AG04450 (cell line): ENCODE results near the gene BABAM2. TPM values are rescaled to one million over a fixed set of nuclear protein-coding genes. Genes with fewer than 3 reads are reported as not detected.
A peak's percentile ranks its signal among the peaks of the same experiment; 100 is the strongest.

Source experiments
- CTCF ChIA-PET: fragments of 300-600, 350-600 bp; formaldehyde crosslinking; extraction: SDS; loops from one replicate; lab custom pipeline; 2022; ENCODE audit warnings: antibody characterized with exemption, inconsistent platforms; lab: Charles Lee
- POLR2A ChIA-PET: fragments of 350-600 bp; formaldehyde crosslinking; extraction: SDS; loops from one replicate; lab custom pipeline; 2021; ENCODE audit warnings: antibody characterized with exemption, inconsistent platforms; lab: Yijun Ruan, JAX
- DNase-seq: peaks from one replicate; pipeline ENCODE4 v3.0.0-alpha.2; 2011; ENCODE audit warnings: low read depth, low spot score
- H3K27ac ChIP-seq: one replicate; pipeline ENCODE4 v1.5.1; 2012; ENCODE audit warnings: low read depth, low read length, control low read depth
- H3K27me3 ChIP-seq: one replicate; pipeline ENCODE4 v1.6.0; 2012; ENCODE audit warnings: low read length; ENCODE audit not compliant: control insufficient read depth, insufficient read depth
- H3K4me3 ChIP-seq: 2 replicates; pipeline ENCODE4 v1.5.1; 2011; ENCODE audit warnings: mild to moderate bottlenecking, low read depth, low read length, control low read depth
- H3K9me3 ChIP-seq: 2 replicates; pipeline ENCODE4 v1.5.1; 2012; ENCODE audit warnings: low read length; ENCODE audit not compliant: control insufficient read depth, insufficient read depth
- CTCF ChIP-seq: IDR thresholded peaks from 2 replicates; pipeline ENCODE4 v1.5.1; 2011; ENCODE audit warnings: low read depth, low read length, control low read depth, inconsistent platforms
- polyA plus RNA-seq: library from polyadenylated mRNA; depleted of rRNA; stranded (reverse); fragments of >200 nt; gene quantifications from 2 replicates; pipeline ENCODE4 v1.2.3, GENCODE V29; 2011

Gene BABAM2
- polyA plus RNA-seq, 1 experiment: 44.5 TPM

- no peak overlapping the region for H3K27ac ChIP-seq
- no peak for DNase-seq
- CTCF ChIA-PET: no interaction called here
- H3K9me3 ChIP-seq: no peaks in the 10 kb centered on the region
- H3K4me3 ChIP-seq: no peak overlapping the region
- H3K27me3 ChIP-seq: no peaks in the 10 kb centered on the region
- TF ChIP-seq CTCF: no peak
- POLR2A ChIA-PET: no interaction called here
These were observed 62.5 kb downstream of the BABAM2 start for GRCh38 chr2:27953077-27953476.

DNA sequence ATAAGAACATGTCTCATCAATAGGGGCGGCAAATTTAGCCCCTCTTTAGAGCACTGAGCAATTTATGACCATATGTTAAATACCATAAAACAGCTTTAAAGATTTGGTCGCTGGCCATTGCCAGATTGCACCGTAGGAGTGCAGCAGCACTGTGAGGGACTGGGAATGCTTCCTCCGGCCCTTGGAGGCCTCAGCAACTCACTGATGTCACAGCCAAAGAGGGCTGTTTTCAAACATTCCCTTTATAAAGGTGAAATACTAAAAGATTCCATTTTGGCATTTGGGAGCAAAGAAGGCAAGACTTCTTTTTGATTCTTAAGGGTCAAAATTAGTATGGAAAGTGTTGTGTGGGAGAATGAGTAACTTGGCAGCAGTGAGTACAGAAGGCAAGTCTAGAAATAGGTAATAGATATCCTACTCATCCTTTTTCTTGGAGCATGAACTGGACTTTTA, 63.7 kb downstream of the BABAM2 start:
- TF ChIP-seq CTCF: no peak
- ChIA-PET POLR2A (no interaction called here), CTCF (interaction anchor here (0.8 kb wide), 1 partner anchor 200 kb away, joined by 4 read pairs; no protein-coding TSS in a partner anchor)
- Histone ChIP-seq H3K27ac (peak overlapping the region; percentile 65), H3K27me3 (no peaks in the 10 kb centered on the region), H3K9me3 (no peaks in the 10 kb centered on the region), H3K4me3 (no peak overlapping the region)
- DNase-seq: no peak

DNA sequence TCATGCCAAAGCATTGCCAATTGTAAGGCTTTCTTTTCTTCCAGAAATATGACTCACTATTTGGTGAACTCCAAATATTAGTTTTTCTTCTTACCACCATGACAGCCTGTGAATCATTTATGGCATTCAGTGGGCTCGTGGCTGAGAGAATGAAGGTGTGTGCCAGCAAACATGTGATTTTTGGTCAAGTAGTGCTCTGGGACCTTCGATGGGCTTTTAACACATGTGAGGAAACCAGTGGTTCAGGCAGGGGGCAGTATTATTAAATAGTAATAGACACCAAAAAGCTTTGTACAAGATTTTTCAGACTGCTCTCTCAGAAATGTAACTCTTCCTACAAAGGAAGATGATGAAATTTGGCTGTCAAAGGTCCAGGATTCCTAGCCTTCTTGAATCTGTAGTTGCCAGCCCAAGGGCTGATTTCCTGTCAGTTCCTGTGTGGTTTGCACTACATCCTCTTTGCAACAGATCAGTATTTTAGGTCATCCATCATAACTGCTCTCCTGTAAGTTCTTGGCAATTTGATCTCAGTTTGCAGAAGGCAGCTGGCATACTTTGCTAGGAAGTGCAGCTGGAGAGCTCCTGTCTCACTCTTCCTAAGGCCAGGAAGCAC, 64.3 kb downstream of the BABAM2 start:
- Histone ChIP-seq H3K9me3 (no peaks in the 10 kb centered on the region), H3K27ac (peak overlapping the region; percentile 82), H3K27me3 (no peaks in the 10 kb centered on the region), H3K4me3 (no peak overlapping the region)
- DNase-seq: peak; percentile 95
- POLR2A ChIA-PET: interaction anchor here (0.7 to 1.0 kb wide), 2 partner anchors 210 to 346 kb away, joined by 3 to 5 read pairs; no protein-coding TSS in a partner anchor
- CTCF ChIA-PET: interaction anchor here (0.6 kb wide), 1 partner anchor 16 kb away, joined by 3 read pairs; no protein-coding TSS in a partner anchor
- peak; percentile 49 for TF ChIP-seq CTCF

- no peak for DNase-seq
- Histone ChIP-seq H3K4me3 (no peak overlapping the region), H3K27ac (peak overlapping the region; percentile 82), H3K27me3 (no peaks in the 10 kb centered on the region), H3K9me3 (no peaks in the 10 kb centered on the region)
- TF ChIP-seq CTCF: no peak
- ChIA-PET POLR2A (interaction anchor here (0.7 to 1.0 kb wide), 2 partner anchors 209 to 345 kb away, joined by 3 to 5 read pairs; no protein-coding TSS in a partner anchor), CTCF (interaction anchor here (0.6 kb wide), 1 partner anchor 16 kb away, joined by 3 read pairs; no protein-coding TSS in a partner anchor)
These were observed 65.0 kb downstream of the BABAM2 start for GRCh38 chr2:27955384-27956161.
